Measurements from ENCODE around the gene GSG1L. TPM values are rescaled to one million over a fixed set of nuclear protein-coding genes. Genes with fewer than 3 reads are reported as not detected.

Gene GSG1L
- total RNA-seq, 5 donors from 2014 or later (not counting 1 experiment from before 2014, with no cell fraction given): not detected

DNA sequence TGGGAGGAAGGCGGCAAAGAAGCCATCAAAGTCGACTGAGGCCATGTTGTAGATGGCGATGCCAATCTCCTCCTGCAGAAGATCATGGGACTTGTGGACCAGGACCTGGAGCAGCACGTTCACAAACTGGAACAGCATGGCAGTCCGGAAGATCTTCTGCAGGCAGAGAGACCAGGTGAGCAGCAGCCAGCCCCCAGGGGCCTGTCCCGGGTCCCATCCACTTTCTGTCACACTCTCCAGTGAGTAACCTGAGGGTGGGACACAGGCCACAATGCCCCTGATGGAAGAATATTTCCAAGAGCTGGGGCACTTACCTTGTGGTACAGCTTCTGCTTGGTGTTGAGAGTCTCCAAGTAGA lies 38.0 kb upstream of the GSG1L start:
- Histone ChIP-seq H3K4me1 (ENCODE audit: control insufficient read depth in 1 of 2, extremely low read depth in 1 of 2, insufficient read depth in 2 of 2, low read length in 2 of 2) (no peaks in the 10 kb centered on the region), H3K4me3 (ENCODE audit: control insufficient read depth in 1 of 2, extremely low read depth in 1 of 2, low read length in 1 of 2) (no peak overlapping the region), H3K27ac (ENCODE audit: low read length) (no peak overlapping the region), H3K9me3 (no peaks in the 10 kb centered on the region), H3K27me3 (replicated peaks in 1 of 2; ENCODE audit: control insufficient read depth in 2 of 2, extremely low read depth in 1 of 2, insufficient read depth in 2 of 2, low read length in 1 of 2) (no peaks in the 10 kb centered on the region), H3K36me3 (ENCODE audit: control insufficient read depth in 2 of 2, extremely low read depth in 1 of 2, insufficient read depth in 1 of 2, low read length in 1 of 2) (peaks cover 26 to 96% of the 10 kb centered on the region in 2 donors)
- H3K4me1 Mint-ChIP-seq: peaks cover 0 to 5% (median 0%) of the 10 kb centered on the region in 3 donors
- ChIA-PET POLR2A (no interaction called here), CTCF (no interaction called here)
- H3K27me3 Mint-ChIP-seq: no peaks in the 10 kb centered on the region
- WGBS (ENCODE audit: insufficient coverage): 98% methylated on average over 4 of the region's 6 CpGs
- no peak overlapping the region for H3K4me3 Mint-ChIP-seq
- no peaks in the 10 kb centered on the region for H3K9me3 Mint-ChIP-seq
- no peak overlapping the region for H3K27ac Mint-ChIP-seq
- H3K36me3 Mint-ChIP-seq: peaks cover 78% of the 10 kb centered on the region
- DNase-seq (no peak), ATAC-seq (replicated peaks in 1 of 4) (no peak)

GRCh38 chr16:28100810-28101532 lies 37.5 kb upstream of the GSG1L start:
- Mint-ChIP-seq H3K27ac (no peak overlapping the region), H3K36me3 (peaks cover 74% of the 10 kb centered on the region), H3K9me3 (no peaks in the 10 kb centered on the region), H3K4me1 (peaks cover 0 to 5% (median 0%) of the 10 kb centered on the region in 3 donors), H3K27me3 (no peaks in the 10 kb centered on the region), H3K4me3 (no peak overlapping the region)
- 97% methylated on average over 14 of the region's 14 CpGs for WGBS (ENCODE audit: insufficient coverage)
- no peak overlapping the region for H3K4me3 ChIP-seq (ENCODE audit: control insufficient read depth in 1 of 2, extremely low read depth in 1 of 2, low read length in 1 of 2)
- H3K36me3 ChIP-seq (ENCODE audit: control insufficient read depth in 2 of 2, extremely low read depth in 1 of 2, insufficient read depth in 1 of 2, low read length in 1 of 2): peaks cover 29 to 91% of the 10 kb centered on the region in 2 donors
- CTCF ChIA-PET: no interaction called here
- ATAC-seq (replicated peaks in 1 of 4) (no peak), DNase-seq (no peak)
- H3K9me3 ChIP-seq: no peaks in the 10 kb centered on the region
- no peaks in the 10 kb centered on the region for H3K4me1 ChIP-seq (ENCODE audit: control insufficient read depth in 1 of 2, extremely low read depth in 1 of 2, insufficient read depth in 2 of 2, low read length in 2 of 2)
- H3K27ac ChIP-seq (ENCODE audit: low read length): no peak overlapping the region
- POLR2A ChIA-PET: no interaction called here
- H3K27me3 ChIP-seq (replicated peaks in 1 of 2; ENCODE audit: control insufficient read depth in 2 of 2, extremely low read depth in 1 of 2, insufficient read depth in 2 of 2, low read length in 1 of 2): no peaks in the 10 kb centered on the region

GRCh38 chr16:28098959-28099945 lies 35.7 kb upstream of the GSG1L start:
- no peaks in the 10 kb centered on the region for H3K27me3 ChIP-seq (replicated peaks in 1 of 2; ENCODE audit: control insufficient read depth in 2 of 2, extremely low read depth in 1 of 2, insufficient read depth in 2 of 2, low read length in 1 of 2)
- no peak overlapping the region for H3K27ac Mint-ChIP-seq
- H3K9me3 Mint-ChIP-seq: no peaks in the 10 kb centered on the region
- peaks cover 21 to 74% of the 10 kb centered on the region in 2 donors for H3K36me3 ChIP-seq (ENCODE audit: control insufficient read depth in 2 of 2, extremely low read depth in 1 of 2, insufficient read depth in 1 of 2, low read length in 1 of 2)
- no peak overlapping the region for H3K4me3 Mint-ChIP-seq
- H3K4me1 ChIP-seq (ENCODE audit: control insufficient read depth in 1 of 2, extremely low read depth in 1 of 2, insufficient read depth in 2 of 2, low read length in 2 of 2): no peaks in the 10 kb centered on the region
- H3K4me3 ChIP-seq (ENCODE audit: control insufficient read depth in 1 of 2, extremely low read depth in 1 of 2, low read length in 1 of 2): no peak overlapping the region
- peaks cover 0 to 5% (median 0%) of the 10 kb centered on the region in 3 donors for H3K4me1 Mint-ChIP-seq
- H3K9me3 ChIP-seq: no peaks in the 10 kb centered on the region
- no peak for ATAC-seq (replicated peaks in 1 of 4)
- 98% methylated on average over 15 of the region's 20 CpGs for WGBS (ENCODE audit: insufficient coverage)
- H3K36me3 Mint-ChIP-seq: peaks cover 60% of the 10 kb centered on the region
- DNase-seq: no peak
- no peaks in the 10 kb centered on the region for H3K27me3 Mint-ChIP-seq
- CTCF ChIA-PET: no interaction called here
- H3K27ac ChIP-seq (ENCODE audit: low read length): no peak overlapping the region
- POLR2A ChIA-PET: no interaction called here

- no peaks in the 10 kb centered on the region for H3K27me3 Mint-ChIP-seq
- POLR2A ChIA-PET: interaction anchor here in 1 of 2 donors (0.7 kb wide), 1 partner anchor 119 kb away, joined by 3 read pairs; no protein-coding TSS in a partner anchor
- peaks cover 51% of the 10 kb centered on the region for H3K36me3 Mint-ChIP-seq
- H3K27ac Mint-ChIP-seq: no peak overlapping the region
- no peaks in the 10 kb centered on the region for H3K27me3 ChIP-seq (replicated peaks in 1 of 2; ENCODE audit: control insufficient read depth in 2 of 2, extremely low read depth in 1 of 2, insufficient read depth in 2 of 2, low read length in 1 of 2)
- H3K4me1 Mint-ChIP-seq: peaks cover 0 to 5% (median 0%) of the 10 kb centered on the region in 3 donors
- no peak overlapping the region for H3K4me3 Mint-ChIP-seq
- H3K27ac ChIP-seq (ENCODE audit: low read length): no peak overlapping the region
- H3K4me1 ChIP-seq (ENCODE audit: control insufficient read depth in 1 of 2, extremely low read depth in 1 of 2, insufficient read depth in 2 of 2, low read length in 2 of 2): no peaks in the 10 kb centered on the region
- no peaks in the 10 kb centered on the region for H3K9me3 ChIP-seq
- H3K9me3 Mint-ChIP-seq: no peaks in the 10 kb centered on the region
- WGBS (ENCODE audit: insufficient coverage): 97% methylated on average over 19 of the region's 21 CpGs
- peaks cover 20 to 70% of the 10 kb centered on the region in 2 donors for H3K36me3 ChIP-seq (ENCODE audit: control insufficient read depth in 2 of 2, extremely low read depth in 1 of 2, insufficient read depth in 1 of 2, low read length in 1 of 2)
- DNase-seq (no peak), ATAC-seq (replicated peaks in 1 of 4) (no peak)
- H3K4me3 ChIP-seq (ENCODE audit: control insufficient read depth in 1 of 2, extremely low read depth in 1 of 2, low read length in 1 of 2): no peak overlapping the region
- CTCF ChIA-PET: interaction anchor here in 1 of 2 donors (0.6 kb wide), 1 partner anchor 80 kb away, joined by 4 read pairs; no protein-coding TSS in a partner anchor
These were observed 34.9 kb upstream of the GSG1L start for GRCh38 chr16:28098171-28098958.

DNA sequence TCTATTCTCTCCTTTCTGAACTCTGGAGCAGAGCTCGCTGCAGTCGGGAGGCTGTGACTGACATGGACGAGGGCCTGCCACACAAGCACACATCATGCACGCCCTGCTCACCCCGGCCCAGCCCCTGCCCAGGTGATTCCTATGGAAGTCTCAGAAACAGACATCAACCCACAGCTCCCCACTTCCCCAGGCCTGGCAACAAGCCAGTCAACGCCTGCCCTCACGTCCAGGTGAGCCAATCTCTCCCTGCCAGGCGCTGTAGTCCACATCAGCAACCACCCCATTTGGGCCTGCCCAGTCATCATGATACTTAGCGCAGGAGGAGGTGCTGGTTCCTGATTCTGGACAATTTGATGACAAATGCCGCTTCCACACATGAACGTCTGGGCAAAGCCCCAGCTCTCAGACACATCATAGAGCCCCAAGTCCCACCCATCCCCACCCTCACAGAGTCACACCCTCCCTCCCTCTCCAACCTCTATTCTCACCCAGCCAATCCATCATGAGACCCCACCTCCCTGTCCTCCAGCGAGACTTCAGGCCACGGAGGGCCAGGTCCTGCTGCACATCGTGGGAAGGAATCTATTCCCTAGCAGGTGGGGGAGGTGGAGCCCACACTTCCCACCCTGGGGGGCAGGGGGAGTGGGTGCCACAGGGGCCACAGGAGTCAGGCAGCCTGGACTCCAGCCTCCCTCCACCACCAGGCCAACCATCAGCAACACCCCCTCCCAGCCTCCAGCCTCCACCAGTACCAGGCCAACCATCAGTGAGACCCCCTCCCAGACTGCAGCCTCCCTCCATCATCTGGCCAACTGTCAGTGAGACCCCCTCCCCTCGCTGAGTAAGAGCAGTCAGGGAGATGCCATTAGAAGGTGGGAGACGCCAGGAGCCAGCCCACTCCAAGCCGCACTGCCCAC lies 33.7 kb upstream of the GSG1L start:
- POLR2A ChIA-PET: interaction anchor here in 1 of 2 donors (0.7 kb wide), 1 partner anchor 121 kb away, joined by 3 read pairs; no protein-coding TSS in a partner anchor
- H3K27ac Mint-ChIP-seq: no peak overlapping the region
- H3K4me3 Mint-ChIP-seq: no peak overlapping the region
- peaks cover 45% of the 10 kb centered on the region for H3K36me3 Mint-ChIP-seq
- peaks cover 20 to 59% of the 10 kb centered on the region in 2 donors for H3K36me3 ChIP-seq (ENCODE audit: control insufficient read depth in 2 of 2, extremely low read depth in 1 of 2, insufficient read depth in 1 of 2, low read length in 1 of 2)
- H3K9me3 Mint-ChIP-seq: no peaks in the 10 kb centered on the region
- DNase-seq (no peak), ATAC-seq (replicated peaks in 1 of 4) (peak in 1 of 4 experiments; percentile 9)
- H3K4me1 ChIP-seq (ENCODE audit: control insufficient read depth in 1 of 2, extremely low read depth in 1 of 2, insufficient read depth in 2 of 2, low read length in 2 of 2): no peaks in the 10 kb centered on the region
- CTCF ChIA-PET: no interaction called here
- WGBS (ENCODE audit: insufficient coverage): 95% methylated on average over 10 of the region's 17 CpGs
- no peak overlapping the region for H3K4me3 ChIP-seq (ENCODE audit: control insufficient read depth in 1 of 2, extremely low read depth in 1 of 2, low read length in 1 of 2)
- H3K9me3 ChIP-seq: no peaks in the 10 kb centered on the region
- no peak overlapping the region for H3K27ac ChIP-seq (ENCODE audit: low read length)
- H3K27me3 Mint-ChIP-seq: no peaks in the 10 kb centered on the region
- no peaks in the 10 kb centered on the region for H3K27me3 ChIP-seq (replicated peaks in 1 of 2; ENCODE audit: control insufficient read depth in 2 of 2, extremely low read depth in 1 of 2, insufficient read depth in 2 of 2, low read length in 1 of 2)
- peaks cover 0 to 5% (median 0%) of the 10 kb centered on the region in 3 donors for H3K4me1 Mint-ChIP-seq
